Spleen (tissue), 7 donors: ENCODE results near the gene PPIL6.

Experiments
- CTCF ChIP-seq, 11 experiments: fragments of 200-600 bp in 7 of 11; fragments of 450-650 bp in 4 of 11; sonication (generic) in 4 of 11; IDR thresholded peaks in 8 of 11; conservative IDR thresholded peaks in 3 of 11; 1 replicate in 7 of 11; 2 replicates in 4 of 11; pipeline versions ENCODE4 v1.4.0 to v1.8.0; 2016 to 2021; ENCODE audit warnings: antibody characterized with exemption in 11 of 11, inconsistent platforms in 4 of 11, mild to moderate bottlenecking in 1 of 11
- POLR2AphosphoS5 ChIP-seq, 3 donors: sonication (generic); formaldehyde crosslinking; IDR thresholded peaks; one replicate each; pipeline ENCODE4 v1.5.1; 2017; ENCODE audit warnings: antibody characterized with exemption in 3 of 3
- donor health status: DM: no; HTN: no; CAD: no; lungs with moderate emphysema.
- donor health status: DM: no; HTN: no; CAD: no.
- donor health status: DM: no; HTN: no; CAD: no.

- TF ChIP-seq POLR2AphosphoS5 (IDR thresholded peaks at IDR 0.05) (no peak), CTCF (IDR thresholded peaks at IDR 0.05 in 8 of 11, conservative IDR thresholded peaks at IDR 0.05 in 3 of 11) (no peak)
Observed at GRCh38 chr6:109347779-109348178, 92.6 kb downstream of the PPIL6 start.
